WTC11 (cell line): ENCODE data around the gene LGALS3. TPM values are rescaled to one million over a fixed set of nuclear protein-coding genes. Genes with fewer than 3 reads are reported as not detected.

Source experiments
- ATAC-seq: fragments of 200-7000 bp; cut with Tn5 transposase; 2 replicates; pipeline ENCODE4 v1.10.0; 2021; ENCODE audit warnings: mild to moderate bottlenecking, moderate library complexity
- CTCF ChIA-PET: fragments of 300-600 bp; sonication (Branson Sonifier 250); formaldehyde crosslinking; loops from one replicate; lab custom pipeline; 2021; ENCODE audit warnings: antibody characterized with exemption; lab: Charles Lee
- POLR2A ChIA-PET: fragments of 350-600 bp; sonication (Branson Sonifier 250); formaldehyde crosslinking; loops from one replicate; lab custom pipeline; 2021; ENCODE audit warnings: antibody characterized with exemption; lab: Charles Lee
- DNase-seq: peaks from one replicate; pipeline ENCODE4 v3.0.0; 2021; ENCODE audit warnings: low spot score
- H3K27ac Mint-ChIP-seq: 2 replicates; pipeline ENCODE4 v1.8.0; 2021; ENCODE audit warnings: mixed read lengths
- H3K27me3 Mint-ChIP-seq: 2 replicates; pipeline ENCODE4 v1.8.0; 2021; ENCODE audit warnings: low read depth, mild to moderate bottlenecking, moderate library complexity, mixed read lengths
- H3K36me3 Mint-ChIP-seq: 2 replicates; pipeline ENCODE4 v1.8.0; 2021; ENCODE audit warnings: mixed read lengths
- H3K4me1 Mint-ChIP-seq: 2 replicates; pipeline ENCODE4 v1.8.0; 2022; ENCODE audit warnings: mixed read lengths
- H3K4me3 Mint-ChIP-seq: 2 replicates; pipeline ENCODE4 v1.8.0; 2021; ENCODE audit warnings: mild to moderate bottlenecking, moderate library complexity, mixed read lengths
- H3K9me3 Mint-ChIP-seq: 2 replicates; pipeline ENCODE4 v1.8.0; 2021; ENCODE audit warnings: mixed read lengths
- ELF4 ChIP-seq: sonication (generic); formaldehyde crosslinking; IDR thresholded peaks from 2 replicates; pipeline ENCODE4 v1.8.1; 2022; ENCODE audit warnings: low read depth, mild to moderate bottlenecking, moderate library complexity, missing genetic modification reagents
- IRF2 ChIP-seq: sonication (generic); formaldehyde crosslinking; IDR thresholded peaks from 2 replicates; pipeline ENCODE4 v1.8.0; 2022; ENCODE audit warnings: low read depth, missing genetic modification reagents, borderline replicate concordance
- NFYB ChIP-seq: sonication (generic); formaldehyde crosslinking; conservative IDR thresholded peaks from 2 replicates; pipeline ENCODE4 v1.8.0; 2022; ENCODE audit warnings: low read depth, missing genetic modification reagents
- OVOL2 ChIP-seq: fragments of 250-450 bp; sonication (Bioruptor Pico); IDR thresholded peaks from 2 replicates; pipeline ENCODE4 v1.9.0; 2021; ENCODE audit warnings: mild to moderate bottlenecking, borderline replicate concordance
- SMAD3 ChIP-seq: sonication (generic); formaldehyde crosslinking; IDR thresholded peaks from 2 replicates; pipeline ENCODE4 v1.8.0; 2022; ENCODE audit warnings: missing genetic modification reagents, mild to moderate bottlenecking, borderline replicate concordance
- ZNF423 ChIP-seq: fragments of 250-450 bp; sonication (Bioruptor Pico); IDR thresholded peaks from 2 replicates; pipeline ENCODE4 v2.1.2; 2022; ENCODE audit warnings: mild to moderate bottlenecking, moderate library complexity
- total RNA-seq: library from RNA; stranded (reverse); gene quantifications from 3 replicates; pipeline ENCODE4 v1.2.3, GENCODE V29; 2021
- TF ChIP-seq, protein P1 (sequence below): sonication (generic); formaldehyde crosslinking; IDR thresholded peaks from 2 replicates; pipeline ENCODE4 v1.8.1; 2023; ENCODE audit warnings: mild to moderate bottlenecking, missing genetic modification reagents, moderate library complexity
- TF ChIP-seq, protein P2 (sequence below): fragments of 250-450 bp; sonication (Bioruptor Pico); IDR thresholded peaks from 2 replicates; pipeline ENCODE4 v1.9.0; 2021; ENCODE audit warnings: moderate library complexity, mild to moderate bottlenecking, inconsistent platforms, borderline replicate concordance
- TF ChIP-seq, protein P3 (sequence below): sonication (generic); formaldehyde crosslinking; IDR thresholded peaks from 2 replicates; pipeline ENCODE4 v1.8.1; 2022; ENCODE audit warnings: low read depth, missing genetic modification reagents, borderline replicate concordance
- TF ChIP-seq, protein P4 (sequence below): sonication (generic); formaldehyde crosslinking; IDR thresholded peaks from 2 replicates; pipeline ENCODE4 v1.8.1; 2023; ENCODE audit warnings: mild to moderate bottlenecking, missing genetic modification reagents, borderline replicate concordance
- TF ChIP-seq, protein P5 (sequence below): fragments of 250-450 bp; sonication (Bioruptor Pico); IDR thresholded peaks from 2 replicates; pipeline ENCODE4 v1.9.0; 2021; ENCODE audit warnings: mild to moderate bottlenecking, borderline replicate concordance
- TF ChIP-seq, protein P6 (sequence below): fragments of 250-450 bp; sonication (Bioruptor Pico); IDR thresholded peaks from 2 replicates; pipeline ENCODE4 v1.9.0; 2021; ENCODE audit warnings: mild to moderate bottlenecking
- TF ChIP-seq, protein P7 (sequence below): sonication (generic); formaldehyde crosslinking; conservative IDR thresholded peaks from 2 replicates; pipeline ENCODE4 v1.8.1; 2022; ENCODE audit warnings: mild to moderate bottlenecking, missing genetic modification reagents

Gene LGALS3
- total RNA-seq, 1 experiment from 2014 or later, result 5.8 TPM

DNA sequence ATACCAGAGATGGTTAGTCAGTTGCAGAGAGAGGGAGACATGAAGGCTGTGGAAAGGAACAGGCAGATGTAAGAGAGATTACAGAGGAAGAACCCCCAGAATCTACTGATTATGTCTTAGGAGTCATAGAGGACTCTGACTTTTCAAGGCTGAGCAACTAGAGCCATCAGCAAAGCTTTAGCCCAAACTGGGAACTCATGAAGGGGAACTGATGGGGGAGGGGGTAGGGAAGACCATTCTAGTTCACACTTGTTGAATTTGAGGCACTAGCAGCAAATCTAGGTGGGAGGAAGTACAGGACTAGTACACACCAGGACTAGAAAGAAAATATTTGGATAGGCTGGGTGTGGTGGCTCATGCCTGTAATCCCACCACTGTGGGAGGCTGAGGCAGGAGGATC lies 10.1 kb downstream of the LGALS3 start (continued):
- TF ChIP-seq, protein P1, sequence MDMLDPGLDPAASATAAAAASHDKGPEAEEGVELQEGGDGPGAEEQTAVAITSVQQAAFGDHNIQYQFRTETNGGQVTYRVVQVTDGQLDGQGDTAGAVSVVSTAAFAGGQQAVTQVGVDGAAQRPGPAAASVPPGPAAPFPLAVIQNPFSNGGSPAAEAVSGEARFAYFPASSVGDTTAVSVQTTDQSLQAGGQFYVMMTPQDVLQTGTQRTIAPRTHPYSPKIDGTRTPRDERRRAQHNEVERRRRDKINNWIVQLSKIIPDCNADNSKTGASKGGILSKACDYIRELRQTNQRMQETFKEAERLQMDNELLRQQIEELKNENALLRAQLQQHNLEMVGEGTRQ (CRISPR knock-in tag), result no peak
- TF ChIP-seq, protein P2, sequence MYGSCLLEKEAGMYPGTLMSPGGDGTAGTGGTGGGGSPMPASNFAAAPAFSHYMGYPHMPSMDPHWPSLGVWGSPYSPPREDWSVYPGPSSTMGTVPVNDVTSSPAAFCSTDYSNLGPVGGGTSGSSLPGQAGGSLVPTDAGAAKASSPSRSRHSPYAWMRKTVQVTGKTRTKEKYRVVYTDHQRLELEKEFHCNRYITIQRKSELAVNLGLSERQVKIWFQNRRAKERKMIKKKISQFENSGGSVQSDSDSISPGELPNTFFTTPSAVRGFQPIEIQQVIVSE, result no peak
- TF ChIP-seq NFYB (CRISPR knock-in tag), result no peak
- no peak for TF ChIP-seq ELF4 (CRISPR knock-in tag)

DNA sequence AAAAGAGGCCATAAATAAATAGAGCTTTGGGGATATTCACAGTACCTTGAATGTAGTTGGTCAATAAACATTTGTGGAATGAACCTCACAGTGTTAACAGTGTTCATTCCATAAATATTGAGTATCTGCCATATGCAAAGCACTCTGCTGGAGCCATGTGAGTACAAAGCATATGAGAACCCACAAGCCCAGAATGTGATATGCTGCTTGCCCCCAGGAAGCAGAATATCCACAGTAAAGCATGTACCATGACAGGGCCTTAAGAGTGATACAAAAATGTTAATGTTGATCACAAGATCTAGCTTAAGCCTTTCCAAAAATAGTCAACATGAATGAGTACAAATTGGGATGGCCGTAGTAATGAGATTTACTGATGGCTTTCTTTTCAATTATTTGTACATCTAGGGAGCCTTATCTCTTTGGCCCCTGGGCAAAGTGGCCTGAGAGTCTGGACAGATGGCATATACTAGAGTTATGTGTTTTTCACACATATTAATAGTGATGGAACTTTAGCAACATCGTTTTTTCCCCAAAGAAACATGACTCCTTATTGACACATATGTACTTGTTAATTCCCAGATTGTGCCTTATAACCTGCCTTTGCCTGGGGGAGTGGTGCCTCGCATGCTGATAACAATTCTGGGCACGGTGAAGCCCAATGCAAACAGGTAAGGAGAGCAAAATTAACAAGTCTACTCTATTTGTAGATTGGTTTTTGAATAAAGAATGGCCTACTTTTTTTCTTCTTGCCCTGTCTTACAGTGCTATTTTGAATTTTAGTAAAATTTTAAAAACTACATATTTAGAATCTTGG lies 10.9 kb downstream of the LGALS3 start:
- peaks cover 15% of the 10 kb centered on the region for H3K36me3 Mint-ChIP-seq
- ChIA-PET POLR2A (interaction anchor here (1.1 kb wide), 1 partner anchor 88 kb away, joined by 3 read pairs; the partner anchor contains the start of gene MAPK1IP1L), CTCF (interaction anchor here (1.0 kb wide), 1 partner anchor 89 kb away, joined by 3 read pairs; the partner anchor contains the start of gene MAPK1IP1L)
- no peaks in the 10 kb centered on the region for H3K9me3 Mint-ChIP-seq
- no peaks in the 10 kb centered on the region for H3K4me1 Mint-ChIP-seq
- no peak overlapping the region for H3K27ac Mint-ChIP-seq
- TF ChIP-seq ZNF423 (CRISPR knock-in tag), result no peak
- no peak for TF ChIP-seq ELF4 (CRISPR knock-in tag)
- no peak for TF ChIP-seq OVOL2 (CRISPR knock-in tag)
- TF ChIP-seq SMAD3 (CRISPR knock-in tag), result no peak
- TF ChIP-seq, protein P3, sequence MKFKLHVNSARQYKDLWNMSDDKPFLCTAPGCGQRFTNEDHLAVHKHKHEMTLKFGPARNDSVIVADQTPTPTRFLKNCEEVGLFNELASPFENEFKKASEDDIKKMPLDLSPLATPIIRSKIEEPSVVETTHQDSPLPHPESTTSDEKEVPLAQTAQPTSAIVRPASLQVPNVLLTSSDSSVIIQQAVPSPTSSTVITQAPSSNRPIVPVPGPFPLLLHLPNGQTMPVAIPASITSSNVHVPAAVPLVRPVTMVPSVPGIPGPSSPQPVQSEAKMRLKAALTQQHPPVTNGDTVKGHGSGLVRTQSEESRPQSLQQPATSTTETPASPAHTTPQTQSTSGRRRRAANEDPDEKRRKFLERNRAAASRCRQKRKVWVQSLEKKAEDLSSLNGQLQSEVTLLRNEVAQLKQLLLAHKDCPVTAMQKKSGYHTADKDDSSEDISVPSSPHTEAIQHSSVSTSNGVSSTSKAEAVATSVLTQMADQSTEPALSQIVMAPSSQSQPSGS (CRISPR knock-in tag), result no peak
- TF ChIP-seq, protein P4, sequence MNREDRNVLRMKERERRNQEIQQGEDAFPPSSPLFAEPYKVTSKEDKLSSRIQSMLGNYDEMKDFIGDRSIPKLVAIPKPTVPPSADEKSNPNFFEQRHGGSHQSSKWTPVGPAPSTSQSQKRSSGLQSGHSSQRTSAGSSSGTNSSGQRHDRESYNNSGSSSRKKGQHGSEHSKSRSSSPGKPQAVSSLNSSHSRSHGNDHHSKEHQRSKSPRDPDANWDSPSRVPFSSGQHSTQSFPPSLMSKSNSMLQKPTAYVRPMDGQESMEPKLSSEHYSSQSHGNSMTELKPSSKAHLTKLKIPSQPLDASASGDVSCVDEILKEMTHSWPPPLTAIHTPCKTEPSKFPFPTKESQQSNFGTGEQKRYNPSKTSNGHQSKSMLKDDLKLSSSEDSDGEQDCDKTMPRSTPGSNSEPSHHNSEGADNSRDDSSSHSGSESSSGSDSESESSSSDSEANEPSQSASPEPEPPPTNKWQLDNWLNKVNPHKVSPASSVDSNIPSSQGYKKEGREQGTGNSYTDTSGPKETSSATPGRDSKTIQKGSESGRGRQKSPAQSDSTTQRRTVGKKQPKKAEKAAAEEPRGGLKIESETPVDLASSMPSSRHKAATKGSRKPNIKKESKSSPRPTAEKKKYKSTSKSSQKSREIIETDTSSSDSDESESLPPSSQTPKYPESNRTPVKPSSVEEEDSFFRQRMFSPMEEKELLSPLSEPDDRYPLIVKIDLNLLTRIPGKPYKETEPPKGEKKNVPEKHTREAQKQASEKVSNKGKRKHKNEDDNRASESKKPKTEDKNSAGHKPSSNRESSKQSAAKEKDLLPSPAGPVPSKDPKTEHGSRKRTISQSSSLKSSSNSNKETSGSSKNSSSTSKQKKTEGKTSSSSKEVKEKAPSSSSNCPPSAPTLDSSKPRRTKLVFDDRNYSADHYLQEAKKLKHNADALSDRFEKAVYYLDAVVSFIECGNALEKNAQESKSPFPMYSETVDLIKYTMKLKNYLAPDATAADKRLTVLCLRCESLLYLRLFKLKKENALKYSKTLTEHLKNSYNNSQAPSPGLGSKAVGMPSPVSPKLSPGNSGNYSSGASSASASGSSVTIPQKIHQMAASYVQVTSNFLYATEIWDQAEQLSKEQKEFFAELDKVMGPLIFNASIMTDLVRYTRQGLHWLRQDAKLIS (CRISPR knock-in tag), result no peak
- no peak for TF ChIP-seq IRF2 (CRISPR knock-in tag)
- TF ChIP-seq, protein P5, sequence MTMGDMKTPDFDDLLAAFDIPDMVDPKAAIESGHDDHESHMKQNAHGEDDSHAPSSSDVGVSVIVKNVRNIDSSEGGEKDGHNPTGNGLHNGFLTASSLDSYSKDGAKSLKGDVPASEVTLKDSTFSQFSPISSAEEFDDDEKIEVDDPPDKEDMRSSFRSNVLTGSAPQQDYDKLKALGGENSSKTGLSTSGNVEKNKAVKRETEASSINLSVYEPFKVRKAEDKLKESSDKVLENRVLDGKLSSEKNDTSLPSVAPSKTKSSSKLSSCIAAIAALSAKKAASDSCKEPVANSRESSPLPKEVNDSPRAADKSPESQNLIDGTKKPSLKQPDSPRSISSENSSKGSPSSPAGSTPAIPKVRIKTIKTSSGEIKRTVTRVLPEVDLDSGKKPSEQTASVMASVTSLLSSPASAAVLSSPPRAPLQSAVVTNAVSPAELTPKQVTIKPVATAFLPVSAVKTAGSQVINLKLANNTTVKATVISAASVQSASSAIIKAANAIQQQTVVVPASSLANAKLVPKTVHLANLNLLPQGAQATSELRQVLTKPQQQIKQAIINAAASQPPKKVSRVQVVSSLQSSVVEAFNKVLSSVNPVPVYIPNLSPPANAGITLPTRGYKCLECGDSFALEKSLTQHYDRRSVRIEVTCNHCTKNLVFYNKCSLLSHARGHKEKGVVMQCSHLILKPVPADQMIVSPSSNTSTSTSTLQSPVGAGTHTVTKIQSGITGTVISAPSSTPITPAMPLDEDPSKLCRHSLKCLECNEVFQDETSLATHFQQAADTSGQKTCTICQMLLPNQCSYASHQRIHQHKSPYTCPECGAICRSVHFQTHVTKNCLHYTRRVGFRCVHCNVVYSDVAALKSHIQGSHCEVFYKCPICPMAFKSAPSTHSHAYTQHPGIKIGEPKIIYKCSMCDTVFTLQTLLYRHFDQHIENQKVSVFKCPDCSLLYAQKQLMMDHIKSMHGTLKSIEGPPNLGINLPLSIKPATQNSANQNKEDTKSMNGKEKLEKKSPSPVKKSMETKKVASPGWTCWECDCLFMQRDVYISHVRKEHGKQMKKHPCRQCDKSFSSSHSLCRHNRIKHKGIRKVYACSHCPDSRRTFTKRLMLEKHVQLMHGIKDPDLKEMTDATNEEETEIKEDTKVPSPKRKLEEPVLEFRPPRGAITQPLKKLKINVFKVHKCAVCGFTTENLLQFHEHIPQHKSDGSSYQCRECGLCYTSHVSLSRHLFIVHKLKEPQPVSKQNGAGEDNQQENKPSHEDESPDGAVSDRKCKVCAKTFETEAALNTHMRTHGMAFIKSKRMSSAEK, result no peak
- TF ChIP-seq, protein P6, sequence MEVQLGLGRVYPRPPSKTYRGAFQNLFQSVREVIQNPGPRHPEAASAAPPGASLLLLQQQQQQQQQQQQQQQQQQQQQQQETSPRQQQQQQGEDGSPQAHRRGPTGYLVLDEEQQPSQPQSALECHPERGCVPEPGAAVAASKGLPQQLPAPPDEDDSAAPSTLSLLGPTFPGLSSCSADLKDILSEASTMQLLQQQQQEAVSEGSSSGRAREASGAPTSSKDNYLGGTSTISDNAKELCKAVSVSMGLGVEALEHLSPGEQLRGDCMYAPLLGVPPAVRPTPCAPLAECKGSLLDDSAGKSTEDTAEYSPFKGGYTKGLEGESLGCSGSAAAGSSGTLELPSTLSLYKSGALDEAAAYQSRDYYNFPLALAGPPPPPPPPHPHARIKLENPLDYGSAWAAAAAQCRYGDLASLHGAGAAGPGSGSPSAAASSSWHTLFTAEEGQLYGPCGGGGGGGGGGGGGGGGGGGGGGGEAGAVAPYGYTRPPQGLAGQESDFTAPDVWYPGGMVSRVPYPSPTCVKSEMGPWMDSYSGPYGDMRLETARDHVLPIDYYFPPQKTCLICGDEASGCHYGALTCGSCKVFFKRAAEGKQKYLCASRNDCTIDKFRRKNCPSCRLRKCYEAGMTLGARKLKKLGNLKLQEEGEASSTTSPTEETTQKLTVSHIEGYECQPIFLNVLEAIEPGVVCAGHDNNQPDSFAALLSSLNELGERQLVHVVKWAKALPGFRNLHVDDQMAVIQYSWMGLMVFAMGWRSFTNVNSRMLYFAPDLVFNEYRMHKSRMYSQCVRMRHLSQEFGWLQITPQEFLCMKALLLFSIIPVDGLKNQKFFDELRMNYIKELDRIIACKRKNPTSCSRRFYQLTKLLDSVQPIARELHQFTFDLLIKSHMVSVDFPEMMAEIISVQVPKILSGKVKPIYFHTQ (CRISPR knock-in tag), result no peak
- TF ChIP-seq, protein P7, sequence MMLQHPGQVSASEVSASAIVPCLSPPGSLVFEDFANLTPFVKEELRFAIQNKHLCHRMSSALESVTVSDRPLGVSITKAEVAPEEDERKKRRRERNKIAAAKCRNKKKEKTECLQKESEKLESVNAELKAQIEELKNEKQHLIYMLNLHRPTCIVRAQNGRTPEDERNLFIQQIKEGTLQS (CRISPR knock-in tag), result no peak
- DNase-seq (no peak), ATAC-seq (no peak)
- no peaks in the 10 kb centered on the region for H3K27me3 Mint-ChIP-seq
- no peak overlapping the region for H3K4me3 Mint-ChIP-seq
